ENCODE measurements around the gene AGAP1.

The AGAP1 gene

DNA sequence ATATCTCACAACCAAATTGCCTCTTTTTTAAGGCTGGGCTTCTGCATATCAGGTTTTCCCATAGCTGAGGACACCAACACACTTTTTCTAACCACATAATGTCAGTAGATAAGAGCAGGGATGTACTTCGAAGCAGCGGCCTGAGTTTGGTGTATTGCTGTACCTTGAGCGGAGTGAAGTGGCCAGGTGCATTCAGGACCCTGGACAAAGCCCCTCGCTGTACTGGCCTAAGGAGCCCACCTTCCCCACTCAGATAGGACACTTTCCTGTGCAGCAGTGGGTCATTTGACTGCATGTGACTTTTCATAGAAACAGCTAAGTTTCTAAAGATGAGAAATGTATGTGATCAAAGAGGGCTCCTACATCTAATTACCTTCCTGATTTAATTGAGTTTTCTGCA lies 461.8 kb downstream of the AGAP1 start:
- no peak for DNase-seq (ENCODE audit: low read depth in 3 of 3, low spot score in 1 of 3)

DNA sequence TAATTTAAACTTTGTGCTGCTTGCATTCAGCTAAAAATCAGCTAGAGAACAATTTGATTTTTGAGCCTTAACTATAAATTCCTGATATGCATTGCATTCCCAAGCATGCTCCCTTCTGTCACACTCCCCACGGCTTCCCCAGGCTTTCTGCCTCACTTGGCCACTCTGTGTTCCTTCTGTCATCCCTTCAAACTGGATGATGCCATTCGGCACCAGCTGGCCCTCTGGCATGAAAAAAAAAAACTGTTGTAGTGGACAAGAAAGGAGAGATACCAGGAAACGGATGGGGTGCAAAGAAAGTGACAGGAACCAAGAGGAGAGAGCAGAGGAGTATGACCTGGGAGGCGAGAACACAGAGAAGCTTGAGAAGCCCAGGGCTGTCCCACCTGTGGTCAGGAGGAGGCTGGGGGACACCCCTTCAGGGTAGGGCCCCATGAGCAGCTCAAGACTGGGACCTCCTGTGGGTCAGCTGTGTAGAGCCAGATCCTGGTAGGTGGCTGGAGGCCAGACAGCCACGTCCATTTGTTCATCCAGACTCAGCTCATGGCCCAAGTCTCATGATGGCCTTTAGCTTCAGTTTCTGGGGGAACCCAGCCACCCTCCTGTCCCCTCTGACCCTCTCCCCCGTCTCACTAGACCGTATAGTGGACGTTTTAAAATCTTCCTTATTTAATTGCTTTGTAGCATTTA lies 462.6 kb downstream of the AGAP1 start:
- no peak for DNase-seq (ENCODE audit: low read depth in 3 of 3, low spot score in 1 of 3)

DNA sequence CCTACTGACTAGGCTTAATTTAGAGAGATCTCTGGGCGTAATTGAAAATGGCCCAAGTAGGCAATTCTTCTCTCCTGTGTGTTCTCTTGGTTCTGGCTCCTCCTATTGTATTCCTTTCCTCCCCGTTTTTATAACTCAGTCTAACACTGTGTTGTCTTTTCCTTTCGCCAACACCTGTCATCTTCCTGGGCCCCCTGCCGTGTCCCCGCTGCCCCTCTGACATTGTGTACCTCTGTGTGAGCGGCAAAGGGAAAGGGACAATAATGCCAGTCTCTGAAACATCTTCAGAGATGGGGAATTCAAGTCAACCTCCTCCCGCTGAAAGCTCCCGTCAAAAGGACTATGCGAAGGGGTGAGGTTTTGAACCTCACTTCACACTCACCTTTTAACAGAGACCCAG lies 463.4 kb downstream of the AGAP1 start:
- no peak for DNase-seq (ENCODE audit: low read depth in 3 of 3, low spot score in 1 of 3)

DNA sequence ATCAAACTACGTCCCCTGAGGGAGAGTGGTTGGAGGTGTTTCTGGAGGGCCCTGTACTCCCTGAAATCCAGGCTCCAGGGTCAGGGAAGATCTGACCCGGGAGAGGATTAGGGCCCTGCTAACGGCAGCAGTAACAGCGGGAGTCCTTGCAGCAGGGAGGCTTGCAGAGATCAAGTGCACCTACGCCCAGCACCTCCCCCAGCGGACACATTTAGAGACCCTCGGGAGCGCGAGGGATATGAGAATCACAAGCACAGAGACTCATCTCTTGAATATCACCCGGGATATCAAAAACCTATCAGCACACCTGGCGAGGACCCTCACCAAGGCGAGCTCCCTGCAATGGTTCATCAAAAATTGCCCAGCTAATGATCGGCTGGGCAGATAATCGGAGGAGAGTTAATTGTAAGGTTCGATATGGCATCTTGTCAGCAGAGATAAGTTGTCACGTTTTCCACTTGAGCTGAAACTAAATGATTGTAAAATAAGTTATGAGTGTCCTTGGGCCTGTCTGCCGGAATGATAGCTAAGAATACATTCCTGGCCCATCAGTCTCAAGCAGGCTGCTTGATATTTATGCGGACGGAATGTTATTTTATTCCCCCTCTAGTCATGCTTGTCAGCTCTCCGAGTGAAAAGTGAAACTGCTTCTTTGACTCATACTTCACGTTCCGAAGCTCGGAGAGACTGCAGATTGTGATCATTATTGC lies 464.5 kb downstream of the AGAP1 start:
- no peak for DNase-seq (ENCODE audit: low read depth in 3 of 3, low spot score in 1 of 3)

DNA sequence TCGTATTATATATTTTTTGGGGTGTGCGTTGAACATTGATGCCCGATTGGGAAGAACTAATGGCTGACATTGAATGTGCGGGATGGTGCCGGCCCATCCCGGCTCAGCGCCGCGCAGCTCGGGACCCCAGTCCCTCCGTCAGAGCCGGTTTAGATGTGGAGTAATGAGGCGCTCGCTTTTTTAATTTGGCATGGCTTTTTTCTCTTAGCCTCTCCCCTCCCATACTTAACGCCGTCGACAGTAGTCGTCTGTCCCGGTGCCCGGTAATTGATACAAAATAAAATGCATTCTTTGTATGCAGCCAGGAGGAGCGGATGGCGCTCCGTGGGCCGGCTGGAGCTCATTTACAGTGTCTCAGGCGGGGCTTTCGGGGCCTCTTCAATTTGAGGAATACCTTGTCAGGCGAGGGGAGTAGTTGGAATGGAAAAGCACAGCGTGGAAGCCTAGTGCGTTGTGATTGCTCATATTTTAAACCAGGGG lies 465.1 kb downstream of the AGAP1 start:
- DNase-seq (ENCODE audit: low read depth in 3 of 3, low spot score in 1 of 3) = no peak

DNA sequence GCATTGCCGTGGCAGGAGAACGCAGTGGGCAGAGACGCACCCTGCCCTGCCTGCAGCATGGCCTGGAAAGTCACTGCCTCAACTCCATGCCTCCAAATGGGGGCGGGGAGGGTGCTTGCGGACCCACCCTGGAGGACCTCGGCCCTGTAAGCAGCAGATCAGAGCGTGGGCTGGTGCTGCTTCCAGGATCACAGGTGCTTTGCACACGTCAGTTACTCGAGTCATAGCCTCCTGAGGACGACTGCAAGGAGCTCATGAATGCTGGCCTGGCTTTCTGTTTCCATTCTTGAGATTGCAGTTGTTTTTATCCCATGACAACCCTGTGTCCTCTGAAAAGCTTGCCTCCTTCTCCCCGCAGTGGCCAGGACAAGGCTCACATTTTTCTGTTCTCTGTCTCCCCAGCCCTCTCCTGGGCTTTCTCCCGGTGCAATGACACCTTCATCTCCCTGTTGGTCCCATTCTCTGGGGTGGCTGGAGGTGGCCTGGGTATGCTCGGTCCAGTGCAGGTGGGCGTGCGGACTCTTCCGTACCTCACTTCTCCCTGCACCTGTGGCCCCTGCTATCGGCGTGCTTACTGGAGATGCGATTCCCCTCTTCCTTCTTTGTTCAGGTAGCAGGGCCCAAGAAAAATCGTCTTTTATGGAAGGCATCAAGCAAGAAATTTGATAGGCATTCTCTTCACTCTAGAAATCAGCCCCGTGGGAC lies 466.3 kb downstream of the AGAP1 start:
- no peak for DNase-seq (ENCODE audit: low read depth in 3 of 3, low spot score in 1 of 3)

DNA sequence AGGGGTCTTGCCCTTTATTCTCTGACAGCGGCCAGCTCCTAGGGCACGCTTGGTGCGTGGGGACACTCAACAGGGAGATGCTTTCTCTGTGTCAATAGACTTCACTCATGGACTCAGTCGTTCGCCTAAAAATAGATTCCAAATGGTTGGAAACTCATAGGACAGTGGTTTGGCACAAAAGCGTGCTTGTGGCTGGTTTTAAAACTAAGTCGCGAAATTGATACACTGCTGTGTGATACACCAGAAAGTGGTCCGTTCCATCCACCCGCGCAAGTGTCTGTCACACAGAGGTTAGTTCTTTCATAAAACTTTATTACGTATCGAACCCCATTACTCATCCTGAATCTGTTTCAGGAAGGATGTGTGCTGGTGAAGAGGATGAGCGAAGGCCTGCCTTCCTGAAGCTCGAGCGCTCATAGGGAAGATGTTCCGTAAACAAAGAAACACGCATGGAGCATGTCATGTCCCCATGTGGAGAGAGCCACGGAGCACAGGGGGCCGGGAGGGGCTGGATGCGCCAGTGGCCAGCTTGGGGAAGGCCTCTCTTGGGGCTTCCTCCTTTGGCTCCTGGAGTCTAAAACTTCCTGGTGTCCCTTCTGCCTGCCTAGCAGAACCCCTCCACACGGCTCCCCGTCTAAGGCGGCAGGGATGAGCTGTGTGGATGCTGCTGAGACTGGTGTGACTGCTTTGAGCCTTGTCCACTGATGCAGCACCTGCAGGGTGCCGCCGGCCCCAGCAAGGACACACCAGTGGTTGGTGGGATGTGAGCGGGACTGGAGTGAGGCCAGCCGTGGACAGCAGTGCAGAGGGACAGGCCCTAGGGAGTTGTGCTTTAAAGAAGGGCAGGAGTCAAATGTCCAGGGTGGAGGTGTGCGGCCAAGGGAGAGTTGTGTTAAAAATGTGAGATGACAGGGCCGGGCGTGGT lies 467.1 kb downstream of the AGAP1 start:
- DNase-seq (ENCODE audit: low read depth in 3 of 3, low spot score in 1 of 3) = no peak

DNA sequence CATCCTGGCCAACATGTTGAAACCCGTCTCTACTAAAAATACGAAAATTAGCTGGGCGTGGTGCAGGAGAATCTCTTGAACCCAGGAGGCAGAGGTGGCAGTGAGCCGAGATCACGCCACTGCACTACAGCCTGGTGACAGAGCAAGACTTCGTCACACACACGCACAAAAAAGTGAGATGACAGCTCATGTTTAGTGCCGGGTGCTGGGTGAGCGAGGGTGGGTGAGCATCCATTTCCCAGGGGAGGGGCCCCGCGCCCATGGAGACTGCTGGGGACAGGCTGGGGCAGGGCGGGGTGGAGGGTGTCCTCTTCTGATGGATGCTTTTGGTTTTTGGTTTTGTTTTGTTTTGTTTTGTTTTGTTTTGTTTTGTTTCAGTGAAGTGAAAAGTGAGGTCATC lies 467.9 kb downstream of the AGAP1 start:
- DNase-seq (ENCODE audit: low read depth in 3 of 3, low spot score in 1 of 3) = no peak

DNA sequence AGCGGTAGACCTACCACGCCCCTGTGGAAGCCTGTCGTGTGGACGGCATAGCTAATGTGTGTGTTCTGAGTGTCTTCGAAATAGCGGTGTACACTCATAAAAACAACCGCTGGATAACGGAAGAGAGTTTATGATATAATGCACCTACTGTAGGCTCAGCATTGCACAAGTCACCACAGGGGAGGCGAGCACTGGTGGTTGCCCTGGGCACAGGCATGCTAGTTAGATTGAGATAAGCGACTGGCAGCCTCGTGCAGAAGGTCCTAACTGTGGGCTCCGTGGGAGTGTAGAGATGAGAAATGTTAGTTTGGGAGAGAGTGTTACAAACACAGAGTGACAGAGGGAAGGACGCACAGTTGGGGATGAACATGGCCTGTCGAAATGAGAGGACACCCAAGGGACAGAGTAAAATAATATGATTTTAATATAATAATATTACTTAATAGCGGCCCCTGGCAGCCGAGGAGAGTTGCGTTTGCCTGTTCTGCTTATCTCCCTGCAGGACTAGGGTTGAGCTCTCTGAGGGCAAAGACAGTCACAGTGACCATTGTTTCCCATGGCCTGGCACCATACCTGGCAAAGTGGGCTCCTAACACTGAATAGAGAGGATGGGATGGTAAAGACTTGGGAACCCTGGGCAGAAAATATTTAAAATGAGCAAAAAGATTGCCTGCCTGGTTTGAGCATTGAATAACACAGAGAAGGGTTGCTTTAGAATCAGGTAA lies 470.2 kb downstream of the AGAP1 start:
- DNase-seq (ENCODE audit: low read depth in 3 of 3, low spot score in 1 of 3) = no peak

DNA sequence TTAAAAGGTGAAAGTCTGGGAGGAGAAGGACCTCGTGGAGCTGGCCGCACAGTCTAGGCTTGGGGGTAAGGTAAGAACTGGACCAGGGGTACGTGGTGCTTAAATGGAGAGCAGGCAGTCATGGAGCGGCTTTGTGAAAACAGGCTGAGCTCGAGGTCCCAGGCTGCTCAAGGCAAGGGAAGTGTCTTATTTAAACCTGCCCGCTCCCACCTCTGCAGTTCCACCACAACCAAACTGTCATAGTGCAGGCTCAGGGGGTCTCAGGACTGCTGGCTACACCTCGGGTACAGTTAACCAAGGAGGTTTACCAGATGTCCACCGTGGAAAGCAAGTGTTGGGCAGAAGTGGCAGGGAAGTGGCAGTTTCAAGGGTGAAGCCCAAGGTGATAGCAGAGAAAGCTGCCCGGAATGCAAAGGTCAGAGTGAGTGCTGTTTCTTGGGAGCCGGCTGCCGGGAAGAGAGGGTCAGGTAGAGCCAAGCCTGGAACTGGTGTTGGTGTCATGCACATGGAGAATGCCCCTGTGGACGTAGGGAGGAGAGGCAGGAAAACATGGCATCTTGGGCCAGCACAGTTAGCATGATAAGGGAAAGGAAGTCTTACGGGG lies 471.0 kb downstream of the AGAP1 start:
- DNase-seq (ENCODE audit: low read depth in 3 of 3, low spot score in 1 of 3) = no peak

DNA sequence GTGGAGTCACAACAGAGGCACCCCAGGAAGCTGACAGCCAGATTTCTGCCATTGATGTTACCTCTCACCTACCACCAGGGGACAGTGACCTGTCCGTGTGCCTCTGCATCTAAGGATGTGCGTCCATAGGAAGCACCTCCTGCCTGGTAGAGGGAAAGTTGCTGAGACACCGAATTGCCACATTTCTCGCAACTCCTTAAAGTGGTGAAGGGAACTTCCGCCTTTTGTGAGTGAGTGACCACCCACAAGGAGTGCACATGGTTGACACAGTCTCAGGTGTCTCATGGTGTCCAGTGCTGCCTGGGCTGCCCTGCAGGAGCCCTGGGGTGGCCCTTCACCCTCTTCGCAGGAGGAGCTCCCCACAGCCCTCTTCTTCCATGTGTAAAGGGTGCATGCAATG lies 472.6 kb downstream of the AGAP1 start:
- no peak for DNase-seq (ENCODE audit: low read depth in 3 of 3, low spot score in 1 of 3)

DNA sequence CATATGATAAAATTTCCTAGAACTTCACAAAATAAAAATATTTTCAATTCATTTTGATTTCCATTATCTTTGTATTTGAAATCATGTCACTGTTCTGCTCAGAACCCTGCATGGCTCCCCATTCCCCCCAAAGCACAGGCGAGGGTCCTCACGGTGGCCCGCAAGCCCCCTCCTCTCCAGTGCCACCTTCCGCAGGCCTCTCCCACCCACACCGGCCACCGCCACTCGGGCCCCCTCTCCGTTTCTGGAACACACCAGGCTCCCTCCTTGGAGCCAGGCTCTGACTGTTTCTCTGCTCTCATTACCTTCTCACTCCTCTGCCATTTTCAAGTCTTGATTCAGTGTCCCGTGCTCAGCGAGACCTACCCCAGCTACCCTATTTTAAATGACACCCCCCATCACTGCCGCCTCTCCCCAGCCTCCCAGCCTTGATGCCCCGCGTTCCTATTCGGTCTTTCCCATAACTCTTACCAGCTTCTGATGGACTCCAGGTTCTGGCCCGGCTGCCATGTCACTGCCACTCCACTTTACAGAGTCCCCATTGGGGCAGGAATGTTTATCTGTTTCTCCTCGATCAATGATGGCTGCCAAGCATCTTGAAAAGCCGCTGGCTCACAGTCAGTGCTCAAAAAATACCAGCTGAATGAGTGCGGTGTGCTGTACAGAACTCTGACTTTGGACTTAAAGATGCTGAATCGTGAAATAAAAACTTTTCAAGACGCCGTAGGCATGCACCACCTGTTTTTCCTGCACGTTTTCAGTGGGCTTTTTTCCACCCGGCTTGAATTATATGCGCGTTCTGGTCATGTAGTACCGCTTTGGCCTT lies 473.3 kb downstream of the AGAP1 start:
- DNase-seq (ENCODE audit: low read depth in 3 of 3, low spot score in 1 of 3) = no peak

DNA sequence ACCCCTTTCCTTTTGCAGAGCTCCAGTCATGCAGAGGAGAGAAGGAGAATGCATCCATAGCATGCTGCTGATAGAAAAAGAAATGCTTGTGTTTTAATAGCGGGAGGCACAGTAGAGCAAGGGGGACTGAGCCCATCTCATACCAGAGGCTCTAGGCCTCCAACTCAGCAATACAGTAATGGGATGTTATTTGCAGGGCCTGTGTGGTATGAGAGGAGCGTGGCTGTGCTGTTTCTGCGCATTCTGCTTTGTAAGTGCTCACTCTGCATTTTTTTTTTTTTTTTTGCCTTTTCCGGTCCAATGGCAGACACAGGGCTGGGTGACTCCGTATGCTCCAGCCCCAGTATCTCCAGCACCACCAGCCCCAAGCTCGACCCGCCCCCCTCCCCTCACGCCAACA lies 474.3 kb downstream of the AGAP1 start:
- no peak for DNase-seq (ENCODE audit: low read depth in 3 of 3, low spot score in 1 of 3)

DNA sequence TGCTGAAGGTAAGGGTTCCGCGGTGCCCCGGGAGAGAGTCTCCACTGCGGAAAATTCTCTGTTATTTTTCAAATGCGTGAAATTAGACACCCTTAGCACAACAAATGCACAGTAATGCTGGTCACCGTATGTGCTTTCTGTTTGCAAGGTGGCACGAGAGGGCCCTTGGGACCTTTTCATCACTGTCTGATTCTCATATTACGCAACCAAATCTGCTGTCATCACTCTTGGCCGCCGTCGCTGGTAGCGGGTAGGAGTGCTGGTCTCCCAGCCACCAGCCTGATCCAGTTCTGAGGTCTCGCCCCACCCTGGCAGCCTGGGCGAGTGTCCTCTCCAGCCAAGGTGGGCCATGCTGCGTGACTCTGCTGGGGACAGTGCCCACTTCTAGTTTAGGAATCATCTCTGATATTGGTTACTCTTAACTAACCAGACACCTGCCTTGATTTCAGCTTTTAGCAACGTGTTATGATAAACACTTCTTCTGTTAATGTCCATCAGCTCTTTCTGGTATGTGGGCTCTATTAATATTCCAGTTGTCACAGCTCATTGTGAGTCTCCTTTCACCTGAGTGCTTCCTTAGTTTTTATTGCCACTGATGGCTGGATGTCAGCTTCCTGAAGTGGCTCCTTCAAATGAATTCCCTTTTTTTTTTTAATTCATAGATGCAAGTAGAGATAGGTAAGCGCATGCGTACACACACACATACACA lies 474.9 kb downstream of the AGAP1 start:
- no peak for DNase-seq (ENCODE audit: low read depth in 3 of 3, low spot score in 1 of 3)

DNA sequence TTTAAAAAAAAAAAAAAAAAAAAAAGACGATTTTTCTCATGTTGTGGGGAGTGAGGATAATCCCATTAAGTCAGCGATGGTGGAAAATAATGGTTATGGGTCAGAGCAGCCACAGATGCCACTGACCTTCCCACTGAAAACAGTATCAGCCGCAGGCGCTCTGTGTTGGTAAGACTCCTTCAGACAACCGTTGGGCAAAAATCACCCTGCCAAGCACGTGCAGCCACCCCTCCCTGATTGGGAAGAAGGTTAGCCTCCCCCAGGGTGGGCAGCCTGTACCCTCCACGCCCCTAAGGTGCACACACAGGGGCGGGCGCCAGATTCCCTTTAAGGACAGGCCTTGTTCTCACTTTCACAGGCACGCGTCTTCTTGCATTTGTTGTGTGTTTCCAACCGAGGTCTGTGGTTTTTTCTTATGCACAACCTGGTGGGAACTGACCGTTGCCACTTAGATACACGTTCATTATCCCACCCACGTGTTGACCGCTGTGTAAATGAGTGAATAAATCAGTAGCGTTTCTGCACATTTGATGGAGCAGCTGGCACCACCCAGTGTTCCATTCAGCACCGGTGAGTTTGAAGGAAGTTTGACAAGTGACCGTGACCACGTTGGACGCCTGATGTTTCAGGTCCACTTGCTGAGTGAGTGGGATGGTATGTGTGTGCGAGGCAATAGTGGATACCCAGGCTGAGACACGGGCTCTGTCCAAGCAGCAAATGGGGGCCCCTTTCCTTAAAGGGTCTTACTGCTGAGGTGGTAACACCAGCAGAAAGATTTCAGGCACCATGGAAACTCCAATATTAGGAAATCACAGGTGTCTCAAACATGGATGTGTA lies 476.6 kb downstream of the AGAP1 start:
- no peak for DNase-seq (ENCODE audit: low read depth in 3 of 3, low spot score in 1 of 3)

DNA sequence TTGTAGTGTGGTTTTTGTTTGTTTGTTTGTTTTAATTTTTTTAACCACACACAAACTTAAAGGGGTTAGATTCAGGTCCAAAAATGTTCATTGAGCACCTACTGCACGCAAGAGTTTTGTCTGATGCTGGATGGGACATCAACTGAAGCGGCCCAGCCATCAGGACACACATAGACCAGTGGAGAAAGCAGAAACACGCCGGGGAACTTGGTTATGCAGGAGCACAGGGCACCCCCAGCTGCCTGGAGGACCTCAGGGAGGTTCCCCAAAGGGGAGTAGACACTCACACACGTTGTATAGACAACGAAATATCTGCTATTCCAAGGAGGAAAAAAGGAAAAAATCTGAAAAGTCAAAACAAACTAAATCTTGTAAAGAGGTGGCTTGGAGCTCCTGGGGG lies 482.7 kb downstream of the AGAP1 start:
- DNase-seq (ENCODE audit: low read depth in 3 of 3, low spot score in 1 of 3) = no peak

DNA sequence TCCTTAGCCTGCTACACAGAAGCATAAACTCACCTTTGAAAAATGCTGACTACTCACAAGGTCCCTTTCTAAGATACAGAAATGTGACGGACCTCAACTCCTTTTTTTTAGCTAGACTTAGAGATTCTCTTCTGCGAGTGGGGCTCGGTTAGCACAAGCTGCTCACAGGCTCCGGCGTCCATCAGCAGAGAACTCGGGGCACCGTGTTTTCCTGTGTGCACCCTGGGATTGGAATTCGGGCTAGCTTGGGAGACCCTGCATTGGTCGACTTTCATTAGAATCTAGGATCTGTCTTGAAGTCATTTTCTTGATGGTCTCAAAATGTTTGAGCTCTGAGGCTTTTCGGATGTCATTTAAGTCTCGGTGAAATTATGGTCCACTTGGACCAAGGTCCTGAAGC lies 483.1 kb downstream of the AGAP1 start:
- DNase-seq (ENCODE audit: low read depth in 3 of 3, low spot score in 1 of 3) = no peak

DNA sequence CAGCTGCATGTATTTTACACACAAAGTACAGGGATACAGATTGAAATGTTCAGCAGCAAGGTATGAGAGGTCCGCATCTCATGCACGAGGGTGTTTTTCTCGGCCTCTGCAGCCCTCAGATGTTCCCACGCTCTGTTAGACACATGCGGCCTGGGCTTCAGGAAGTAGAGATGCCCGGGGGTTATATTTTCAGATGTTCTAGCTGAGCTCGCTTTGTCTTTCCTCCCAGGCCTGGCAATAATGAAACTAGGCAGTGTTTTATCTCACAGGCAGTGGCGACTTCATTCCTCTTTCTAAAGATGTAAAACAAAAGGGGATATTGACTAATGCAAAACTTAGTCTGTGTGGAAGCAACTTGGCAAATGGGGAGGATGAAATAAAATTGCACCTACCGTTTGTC lies 483.6 kb downstream of the AGAP1 start:
- DNase-seq (ENCODE audit: low read depth in 3 of 3, low spot score in 1 of 3) = no peak

Measured in stimulated activated CD4-positive, alpha-beta T cell treated with anti-CD3 and anti-CD28 coated beads, TNF-alpha, amount 100 ng/mL, for 1 hour (primary cell).